SK-MEL-5 (cell line): ENCODE results near the gene MAN2B1. TPM values are rescaled to one million over a fixed set of nuclear protein-coding genes. Genes with fewer than 3 reads are reported as not detected.

ENCODE experiments used
- DNase-seq: peaks from one replicate; pipeline ENCODE4 v3.0.0-alpha.2; 2016; ENCODE audit warnings: low read depth, low spot score
- in situ Hi-C: cut with HindIII; loops from 2 replicates; pipeline ENCODE4 v1.10.0; 2016; ENCODE audit warnings: low sequenced_read_pairs, high pct_unique_total_duplicates, low pct_unique_long_range_greater_than_20kb
- small RNA-seq, 2 experiments: library from RNA; depleted of rRNA; stranded (forward); fragments of <200 nt; gene quantifications; one replicate each; pipeline ENCODE3, GENCODE V24; 2014
- total RNA-seq: library from RNA; depleted of rRNA; stranded (reverse); fragments of >200 nt; shearing (Covaris generic); gene quantifications from 2 replicates; pipeline ENCODE4 v1.2.3, GENCODE V29; 2014; rRNA removed

The MAN2B1 gene
- total RNA-seq, 1 experiment from 2014 or later: 32.0 TPM

GRCh38 chr19:12596927-12597548 is 69.5 kb downstream of the MAN2B1 start:
- in situ Hi-C loops: no loop called here

More at GRCh38 chr19:12596927-12597548, 69.5 kb downstream of the MAN2B1 start:
- DNase-seq: no peak

Small RNA genes lying within 50 kb of the gene (small RNA-seq; reads per million reads assigned to genes)
- 11.0 to 405 reads per million in 2 experiments for gene SNORD41

Other genes with a start within 250 kb of the MAN2B1 start
- gene ZNF443, start 225.7 kb downstream of the MAN2B1 start, total RNA-seq: 1.1 and 2.0 TPM in 2 replicates
- gene ZNF709, start 181.9 kb downstream of the MAN2B1 start, total RNA-seq: 1.6 and 2.2 TPM in 2 replicates
- 3.5 and 4.9 TPM in 2 replicates for gene ZNF564, start 115.3 kb downstream of the MAN2B1 start, total RNA-seq
- gene ZNF490, start 55.9 kb downstream of the MAN2B1 start, total RNA-seq: 5.2 and 5.5 TPM in 2 replicates
- 11.4 and 12.4 TPM in 2 replicates for gene ZNF791, start 55.8 kb downstream of the MAN2B1 start, total RNA-seq
- 2.9 and 8.0 TPM in 2 replicates for gene WDR83, start 65 bp upstream of the MAN2B1 start, total RNA-seq
- 52.7 and 57.8 TPM in 2 replicates for gene DHPS, start 15.1 kb upstream of the MAN2B1 start, total RNA-seq
- gene GNG14, start 21.3 kb upstream of the MAN2B1 start, total RNA-seq: not detected in 2 replicates
- gene FBXW9, start 29.9 kb upstream of the MAN2B1 start, total RNA-seq: 6.1 and 8.6 TPM in 2 replicates
- gene TNPO2, start 57.2 kb upstream of the MAN2B1 start, total RNA-seq: 13.9 and 18.2 TPM in 2 replicates
- gene TRIR, start 67.9 kb upstream of the MAN2B1 start, total RNA-seq: 180 and 188 TPM in 2 replicates
- gene GET3, start 70.8 kb upstream of the MAN2B1 start, total RNA-seq: 100 and 120 TPM in 2 replicates
- not detected in 2 replicates for gene BEST2, start 85.0 kb upstream of the MAN2B1 start, total RNA-seq
- 4.9 and 5.7 TPM in 2 replicates for gene HOOK2, start 108.8 kb upstream of the MAN2B1 start, total RNA-seq
- gene JUNB, start 124.7 kb upstream of the MAN2B1 start, total RNA-seq: 30.1 and 30.7 TPM in 2 replicates
- gene PRDX2, start 135.1 kb upstream of the MAN2B1 start, total RNA-seq: not detected in 2 replicates
- 4.7 TPM in 1 of 2 replicates, not detected in the other for gene THSD8, start 135.3 kb upstream of the MAN2B1 start, total RNA-seq
- 27.6 and 29.2 TPM in 2 replicates for gene RNASEH2A, start 139.8 kb upstream of the MAN2B1 start, total RNA-seq
- gene RTBDN, start 167.8 kb upstream of the MAN2B1 start, total RNA-seq: 0.21 and 1.6 TPM in 2 replicates
- 1.9 and 2.3 TPM in 2 replicates for gene MAST1, start 171.8 kb upstream of the MAN2B1 start, total RNA-seq
- 74.1 and 75.9 TPM in 2 replicates for gene DNASE2, start 214.7 kb upstream of the MAN2B1 start, total RNA-seq
- 0.24 TPM in 1 of 2 replicates, not detected in the other for gene KLF1, start 220.5 kb upstream of the MAN2B1 start, total RNA-seq
- gene GCDH, start 224.4 kb upstream of the MAN2B1 start, total RNA-seq: 14.2 and 20.5 TPM in 2 replicates